Measurements from ENCODE around the gene PFKL. TPM values are rescaled to one million over a fixed set of nuclear protein-coding genes. Genes with fewer than 3 reads are reported as not detected.

The PFKL gene
- polyA plus RNA-seq, 2 of the 4 experiments (the other 2 are of a cell fraction): 23.2 to 38.7 TPM

DNA sequence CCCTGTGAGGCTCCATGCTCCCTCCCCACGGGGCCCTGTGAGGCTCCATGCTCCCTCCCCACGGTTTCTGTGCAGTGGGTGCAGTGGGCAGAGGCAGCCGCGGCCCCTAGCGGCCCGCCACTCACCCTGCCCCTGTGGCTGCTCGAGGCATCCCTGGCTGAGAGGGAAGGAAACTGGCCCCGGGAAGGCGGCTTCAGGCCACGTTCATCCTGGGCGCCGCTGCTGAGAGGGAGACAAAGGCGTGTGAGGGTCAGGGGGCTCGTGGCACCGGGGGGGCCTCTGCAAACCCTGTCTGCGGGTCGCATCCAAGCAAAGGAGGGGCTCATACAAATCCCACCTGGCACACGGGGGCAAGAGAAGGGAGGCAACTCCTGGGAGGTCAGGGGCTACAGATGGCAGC lies 30.8 kb downstream of the PFKL start:
- Histone ChIP-seq H3K4me2 (no peak overlapping the region), H3K4me3 (no peak overlapping the region), H3K4me1 (no peaks in the 10 kb centered on the region), H3K9me3 (no peaks in the 10 kb centered on the region), H3K27ac (no peak overlapping the region)
- WGBS (ENCODE audit: missing lambda C conversion rate): 73% methylated on average over 2 of the region's 18 CpGs
- ChIA-PET POLR2A (no interaction called here), CTCF (interaction anchor here (1.3 kb wide), 1 partner anchor 21 kb away, joined by 3 read pairs; no protein-coding TSS in a partner anchor)
- TF ChIP-seq ZNF302 (CRISPR knock-in tag; IDR thresholded peaks at IDR 0.05): no peak
- no peak for TF ChIP-seq HOXB5 (CRISPR knock-in tag; IDR thresholded peaks at IDR 0.05)
- no peak for TF ChIP-seq NFE2L2 (conservative IDR thresholded peaks at IDR 0.05; ENCODE audit: low read length)
- no peak for TF ChIP-seq HDAC2 (IDR thresholded peaks at IDR 0.05)
- no peak for TF ChIP-seq EHF (CRISPR knock-in tag; IDR thresholded peaks at IDR 0.05)
- ATAC-seq (no peak), FAIRE-seq (no peak), DNase-seq (ENCODE audit: low read depth in 1 of 2, low spot score in 1 of 2) (no peak)

- no peaks in the 10 kb centered on the region for H3K9me3 ChIP-seq
- DNase-seq (ENCODE audit: low read depth in 1 of 2, low spot score in 1 of 2) (no peak), ATAC-seq (no peak), FAIRE-seq (no peak)
- ChIA-PET POLR2A (no interaction called here), CTCF (interaction anchor here (1.3 kb wide), 1 partner anchor 21 kb away, joined by 3 read pairs; no protein-coding TSS in a partner anchor)
- H3K4me3 ChIP-seq: no peak overlapping the region
- no peak overlapping the region for H3K4me2 ChIP-seq
- 84% methylated on average over 5 of the region's 16 CpGs for whole genome bisulfite sequencing (ENCODE audit: missing lambda C conversion rate)
- TF ChIP-seq KDM1A (IDR thresholded peaks at IDR 0.05; ENCODE audit: low read depth) (no peak), CBX8 (IDR thresholded peaks at IDR 0.05) (no peak)
- H3K4me1 ChIP-seq: no peaks in the 10 kb centered on the region
- H3K27ac ChIP-seq: no peak overlapping the region
These were observed 31.4 kb downstream of the PFKL start for GRCh38 chr21:44331209-44331608.

GRCh38 chr21:44331650-44332307 lies 31.9 kb downstream of the PFKL start:
- DNase-seq (ENCODE audit: low read depth in 1 of 2, low spot score in 1 of 2): no peak
- FAIRE-seq: no peak
- ChIA-PET POLR2A (no interaction called here), CTCF (interaction anchor here (1.3 kb wide), 1 partner anchor 22 kb away, joined by 3 read pairs; no protein-coding TSS in a partner anchor)
- no peak overlapping the region for H3K4me3 ChIP-seq
- TF ChIP-seq EHMT2 (IDR thresholded peaks at IDR 0.05; ENCODE audit: low read depth) (no peak), EHF (CRISPR knock-in tag; IDR thresholded peaks at IDR 0.05) (no peak), NPAS2 (CRISPR knock-in tag; IDR thresholded peaks at IDR 0.05; ENCODE audit: borderline replicate concordance) (no peak), MAX (IDR thresholded peaks at IDR 0.05) (no peak), MYC (IDR thresholded peaks at IDR 0.05; ENCODE audit: borderline replicate concordance, low read length) (no peak), MAFK (IDR thresholded peaks at IDR 0.05; ENCODE audit: partially characterized antibody) (no peak), GATA3 (IDR thresholded peaks at IDR 0.05; ENCODE audit: borderline replicate concordance) (no peak), HOXB5 (CRISPR knock-in tag; IDR thresholded peaks at IDR 0.05) (no peak), CEBPB (IDR thresholded peaks at IDR 0.05) (no peak), E2F6 (IDR thresholded peaks at IDR 0.05; ENCODE audit: borderline replicate concordance, low read depth) (no peak)
- H3K27ac ChIP-seq: no peak overlapping the region
- H3K9me3 ChIP-seq: no peaks in the 10 kb centered on the region
- no peaks in the 10 kb centered on the region for H3K4me1 ChIP-seq
- WGBS (ENCODE audit: missing lambda C conversion rate): 68% methylated on average over 8 of the region's 20 CpGs
- H3K4me2 ChIP-seq: no peak overlapping the region
- no peak; a peak in 2 of 6 replicates for ATAC-seq

GRCh38 chr21:44332383-44332782 lies 32.5 kb downstream of the PFKL start:
- 85% methylated on average over 13 of the region's 17 CpGs for WGBS (ENCODE audit: missing lambda C conversion rate)
- FAIRE-seq: no peak
- Histone ChIP-seq H3K4me1 (no peaks in the 10 kb centered on the region), H3K27ac (no peak overlapping the region), H3K4me2 (no peak overlapping the region), H3K4me3 (no peak overlapping the region), H3K9me3 (no peaks in the 10 kb centered on the region)
- no peak; a peak in 1 of 6 replicates for ATAC-seq
- no peak for DNase-seq (ENCODE audit: low read depth in 1 of 2, low spot score in 1 of 2)
- POLR2A ChIA-PET: no interaction called here
- CTCF ChIA-PET: interaction anchor here (1.3 kb wide), 1 partner anchor 23 kb away, joined by 3 read pairs; no protein-coding TSS in a partner anchor
- no peak for TF ChIP-seq CHD2 (IDR thresholded peaks at IDR 0.05; ENCODE audit: low read length, partially characterized antibody)
- TF ChIP-seq NPAS2 (CRISPR knock-in tag; IDR thresholded peaks at IDR 0.05; ENCODE audit: borderline replicate concordance): no peak
- TF ChIP-seq RFX5 (IDR thresholded peaks at IDR 0.05): no peak
- no peak for TF ChIP-seq ZC3H11A (IDR thresholded peaks at IDR 0.05)
- TF ChIP-seq FOSB (CRISPR knock-in tag; IDR thresholded peaks at IDR 0.05): no peak
- TF ChIP-seq REST (IDR thresholded peaks at IDR 0.05): no peak
- TF ChIP-seq EP300 (IDR thresholded peaks at IDR 0.05): no peak
- no peak for TF ChIP-seq HOXB5 (CRISPR knock-in tag; IDR thresholded peaks at IDR 0.05)
- no peak for TF ChIP-seq PBX3 (IDR thresholded peaks at IDR 0.05)
- TF ChIP-seq RCOR1 (IDR thresholded peaks at IDR 0.05; ENCODE audit: low read depth, low read length): no peak
- TF ChIP-seq TFCP2L1 (CRISPR knock-in tag; IDR thresholded peaks at IDR 0.05): no peak
